Measurements from ENCODE around the gene IGLL1.

- TF ChIP-seq CTCF (IDR thresholded peaks at IDR 0.05) (no peak), POLR2A (IDR thresholded peaks at IDR 0.05) (no peak)
Observed at GRCh38 chr22:23574877-23575276, 5.2 kb downstream of the IGLL1 start.

Measured in thyroid gland (tissue), 4 donors.